ENCODE results near the gene PACRG. TPM values are rescaled to one million over a fixed set of nuclear protein-coding genes. Genes with fewer than 3 reads are reported as not detected.

Gene PACRG
- total and polyA plus RNA-seq, 12 donors: 2.1 to 34.6 (median 10.0) TPM

GRCh38 chr6:162887981-162888689 is 160.4 kb downstream of the PACRG start:
- no peak for TF ChIP-seq CTCF (IDR thresholded peaks at IDR 0.05)
- H3K27ac ChIP-seq: peak overlapping the region in 1 of 10 donors; percentile 12
- no peaks in the 10 kb centered on the region for H3K36me3 ChIP-seq
- peaks cover 0 to 10% (median 0%) of the 10 kb centered on the region in 9 donors for H3K4me1 ChIP-seq
- H3K9me3 ChIP-seq: peaks cover 0 to 3% (median 0%) of the 10 kb centered on the region in 11 donors
- intact Hi-C loops (cut with DNase I): no loop called here
- DNase-seq: peak; percentile 33 to 47
- no peaks in the 10 kb centered on the region for H3K27me3 ChIP-seq
- WGBS, 2 donors: 76 to 77% methylated on average over 15 of the region's 15 CpGs
- H3K4me3 ChIP-seq: no peak overlapping the region
- peak; percentile 72 to 96 (median 88) for ATAC-seq

- no peaks in the 10 kb centered on the region for H3K27me3 ChIP-seq
- intact Hi-C loops (cut with DNase I): no loop called here
- 51 to 72% methylated on average over 1 of the region's 1 CpG for WGBS, 2 donors
- no peak for ATAC-seq
- no peak for DNase-seq
- no peak overlapping the region for H3K27ac ChIP-seq
- peaks cover 0 to 3% (median 0%) of the 10 kb centered on the region in 11 donors for H3K9me3 ChIP-seq
- H3K36me3 ChIP-seq: no peaks in the 10 kb centered on the region
- no peak overlapping the region for H3K4me3 ChIP-seq
- H3K4me1 ChIP-seq: peaks cover 0 to 10% (median 0%) of the 10 kb centered on the region in 9 donors
- TF ChIP-seq CTCF (IDR thresholded peaks at IDR 0.05): no peak
Observed at GRCh38 chr6:162889303-162889702, 161.5 kb downstream of the PACRG start.

- no peaks in the 10 kb centered on the region for H3K4me1 ChIP-seq
- no peak overlapping the region for H3K4me3 ChIP-seq
- no peaks in the 10 kb centered on the region for H3K36me3 ChIP-seq
- no peak overlapping the region for H3K27ac ChIP-seq
- no peaks in the 10 kb centered on the region for H3K27me3 ChIP-seq
- ATAC-seq (no peak), DNase-seq (no peak)
- 87% methylated on average over 8 of the region's 8 CpGs for WGBS, 2 donors
- intact Hi-C loops (cut with DNase I): no loop called here
- no peaks in the 10 kb centered on the region for H3K9me3 ChIP-seq
- TF ChIP-seq CTCF (IDR thresholded peaks at IDR 0.05): no peak
Observed at GRCh38 chr6:162898011-162898410, 170.2 kb downstream of the PACRG start.

GRCh38 chr6:162899148-162899547 is 171.4 kb downstream of the PACRG start:
- no peaks in the 10 kb centered on the region for H3K9me3 ChIP-seq
- ATAC-seq: peak in 6 of 8 donors; percentile 38 to 74 (median 68)
- WGBS, 2 donors: 62 to 66% methylated on average over 8 of the region's 8 CpGs
- no peak overlapping the region for H3K27ac ChIP-seq
- no peaks in the 10 kb centered on the region for H3K4me1 ChIP-seq
- H3K27me3 ChIP-seq: no peaks in the 10 kb centered on the region
- DNase-seq: no peak
- intact Hi-C loops (cut with DNase I): no loop called here
- no peak overlapping the region for H3K4me3 ChIP-seq
- no peaks in the 10 kb centered on the region for H3K36me3 ChIP-seq
- peak in 3 of 9 donors; percentile 7 to 15 (median 12) for TF ChIP-seq CTCF (IDR thresholded peaks at IDR 0.05)

Measured in heart right ventricle (tissue), 16 donors.